HUDEP-2 (cell line): Measurements from ENCODE around the gene FAM50A.

Experiments used
- DNase-seq, 76 experiments: peaks; one replicate each; lab custom pipeline; 2025; ENCODE audit not compliant: unreplicated experiment in 76 of 76; lab: John Stamatoyannopoulos, UW

Gene FAM50A

GRCh38 chrX:154411981-154412340, 32.0 kb upstream of the FAM50A start:
- DNase-seq, result peak in 40 of 76 experiments; percentile 2 to 51 (median 26)

- peak in 1 of 76 experiments; percentile 3 for DNase-seq
Measured at GRCh38 chrX:154412468-154412867, 31.5 kb upstream of the FAM50A start.

GRCh38 chrX:154413142-154413541, 30.8 kb upstream of the FAM50A start:
- DNase-seq, result no peak

DNA sequence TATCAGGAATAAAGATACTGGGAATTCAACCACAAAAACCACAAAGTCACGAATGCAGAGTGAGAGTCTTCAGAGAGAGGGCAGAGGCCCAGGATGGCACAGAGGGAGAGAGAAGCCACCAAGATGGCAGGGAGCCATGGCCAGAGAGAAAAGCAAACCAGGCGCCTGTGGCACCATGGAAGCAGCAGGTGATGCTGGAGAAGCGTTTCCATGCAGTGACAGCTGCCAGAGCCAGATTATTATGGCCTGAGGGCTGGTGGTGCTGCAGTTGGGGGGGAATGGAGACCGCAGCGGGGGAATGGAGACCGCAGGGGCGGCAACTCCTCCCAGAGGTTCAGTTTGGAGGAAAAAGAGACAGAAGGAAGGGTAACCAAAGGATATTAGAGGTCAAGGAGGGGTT, 26.8 kb upstream of the FAM50A start:
- DNase-seq, result no peak

DNA sequence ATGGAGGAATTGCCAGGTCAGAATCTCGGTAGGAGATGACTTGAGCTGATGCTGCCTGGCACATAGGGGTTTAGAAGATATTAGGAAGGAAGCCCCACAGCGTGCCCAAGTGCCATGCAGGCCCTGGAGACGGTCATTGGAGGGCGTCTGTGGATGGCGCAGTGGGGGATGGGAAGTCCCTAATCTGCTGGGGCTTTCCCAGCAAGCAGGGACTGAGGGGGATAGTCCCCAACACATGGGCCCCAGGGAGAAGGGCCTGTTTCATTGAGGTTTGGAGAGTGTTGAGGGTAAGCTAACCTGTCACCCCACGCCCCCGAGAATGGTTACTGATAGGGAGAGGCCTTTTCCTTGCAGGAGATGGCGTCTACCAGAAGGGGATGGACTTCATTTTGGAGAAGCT, 24.8 kb upstream of the FAM50A start:
- DNase-seq, result no peak

DNA sequence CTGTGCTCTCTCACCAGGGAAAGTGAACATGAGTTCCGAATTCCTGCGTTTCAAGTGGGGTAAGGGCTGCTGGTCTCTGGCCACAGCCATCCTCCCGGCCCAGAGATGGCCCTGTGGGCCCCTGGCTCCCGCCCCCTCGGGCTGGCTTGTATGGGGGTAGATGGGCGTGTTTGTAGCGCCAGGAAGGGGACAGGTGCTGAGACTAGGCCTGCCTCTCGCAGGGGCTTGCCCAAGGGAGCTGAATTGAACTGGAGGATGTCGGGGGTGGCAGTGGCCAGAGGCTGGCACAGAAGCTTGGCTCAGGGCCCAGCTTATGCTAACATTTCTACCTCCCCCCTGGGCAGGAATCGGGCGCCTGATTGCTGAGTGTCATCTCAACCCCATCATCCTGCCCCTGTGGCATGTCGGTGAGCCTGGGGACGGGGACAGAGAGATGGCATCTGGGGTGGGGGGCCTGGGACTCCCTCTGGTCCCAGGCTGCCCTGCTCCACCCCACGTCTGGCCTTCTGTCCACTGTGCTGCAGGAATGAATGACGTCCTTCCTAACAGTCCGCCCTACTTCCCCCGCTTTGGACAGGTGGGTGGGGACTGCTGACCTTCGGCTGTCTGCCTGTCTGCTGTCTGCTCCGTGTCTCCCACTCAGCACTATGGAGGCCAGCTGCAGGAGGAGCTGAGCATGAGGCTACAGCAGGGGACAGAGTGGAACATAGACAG, 24.1 kb upstream of the FAM50A start:
- no peak for DNase-seq

DNA sequence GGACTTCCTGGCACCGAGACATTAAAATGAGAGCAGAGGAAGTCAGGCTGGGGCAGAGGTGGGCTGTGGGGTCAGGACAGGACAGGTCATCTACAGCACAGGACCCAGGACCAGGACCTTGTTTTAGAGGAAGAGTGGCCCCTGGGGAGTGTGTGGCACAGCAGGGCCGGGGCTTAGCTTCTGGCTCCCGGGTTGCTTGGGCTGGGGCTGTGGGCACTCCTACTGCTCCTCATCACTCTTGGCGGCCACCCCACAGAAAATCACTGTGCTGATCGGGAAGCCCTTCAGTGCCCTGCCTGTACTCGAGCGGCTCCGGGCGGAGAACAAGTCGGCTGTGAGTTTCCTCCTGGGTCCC, 23.6 kb upstream of the FAM50A start:
- DNase-seq, result no peak

DNA sequence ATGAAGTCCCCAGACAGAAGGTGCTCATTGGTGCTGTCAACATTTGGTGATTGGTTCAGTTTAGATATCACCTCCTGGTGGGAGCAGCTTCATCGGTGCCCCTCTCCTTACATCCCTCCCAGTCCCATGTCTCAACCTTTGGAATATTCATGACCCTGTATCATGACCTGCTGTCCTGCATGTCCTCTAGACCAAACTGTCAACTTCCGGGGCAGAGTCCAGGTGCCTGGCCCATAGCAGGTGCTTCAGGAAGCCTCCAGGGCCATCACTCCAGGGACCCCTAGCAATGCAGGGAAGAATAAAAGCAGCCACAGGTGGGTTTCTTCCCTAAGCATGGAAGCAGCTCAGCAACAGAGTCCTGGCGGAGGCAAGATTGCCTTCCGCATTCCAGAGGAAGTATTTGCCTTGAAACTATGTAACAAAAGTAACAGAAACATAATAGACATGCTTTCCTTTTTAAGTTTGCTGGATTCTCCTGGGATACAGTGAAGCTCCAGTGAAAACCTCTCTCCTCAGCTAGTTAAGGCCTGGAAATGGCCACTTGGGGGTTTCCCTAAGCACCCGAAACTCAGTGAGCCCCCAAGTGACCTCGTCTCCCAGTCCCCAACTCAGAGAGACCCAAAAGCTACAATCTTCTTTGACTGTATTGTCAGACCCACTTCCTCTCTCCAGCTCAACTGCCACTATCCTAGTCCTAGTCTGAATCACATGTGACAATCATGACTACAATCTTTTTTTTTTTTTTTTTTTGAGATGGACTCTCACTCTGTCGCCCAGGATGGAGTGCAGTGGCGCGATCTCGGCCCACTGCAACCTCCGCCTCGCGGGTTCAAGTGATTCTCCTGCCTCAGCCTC, 16.8 kb upstream of the FAM50A start:
- no peak for DNase-seq

GRCh38 chrX:154428176-154429171, 15.5 kb upstream of the FAM50A start, which contains the start of gene ATP6AP1:
TSS of gene ATP6AP1 (plus strand) at chrX:154428677. CDS start at chrX:154428693, 16 bp downstream.
- DNase-seq, result peak in 74 of 76 experiments; percentile 8 to 91 (median 80)

GRCh38 chrX:154429711-154430110, 14.2 kb upstream of the FAM50A start:
- DNase-seq, result peak in 2 of 76 experiments; percentile 2 to 8

DNA sequence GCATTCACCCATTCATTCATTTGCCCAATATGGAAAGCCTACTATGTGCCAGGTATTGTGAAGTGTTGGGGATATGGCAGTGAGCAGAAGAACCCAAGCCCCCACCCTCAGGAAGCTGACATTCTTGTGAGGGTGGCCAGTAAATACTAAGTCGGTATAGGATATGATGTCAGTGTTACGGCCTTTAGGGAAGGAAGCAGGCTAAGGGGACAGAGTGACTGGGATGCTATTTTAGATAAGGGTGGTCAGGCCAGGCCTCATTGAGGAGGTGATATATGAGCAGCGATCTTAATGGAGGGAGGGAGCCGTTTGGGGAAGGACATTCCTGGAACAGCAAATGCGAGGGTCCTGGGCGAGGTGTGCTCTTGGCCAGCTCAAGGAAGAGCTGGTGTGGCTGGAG, 13.5 kb upstream of the FAM50A start:
- no peak for DNase-seq

- DNase-seq, result no peak
Measured at GRCh38 chrX:154430916-154431315, 13.0 kb upstream of the FAM50A start.

- DNase-seq, result no peak
Measured at GRCh38 chrX:154431341-154431740, 12.6 kb upstream of the FAM50A start.

DNA sequence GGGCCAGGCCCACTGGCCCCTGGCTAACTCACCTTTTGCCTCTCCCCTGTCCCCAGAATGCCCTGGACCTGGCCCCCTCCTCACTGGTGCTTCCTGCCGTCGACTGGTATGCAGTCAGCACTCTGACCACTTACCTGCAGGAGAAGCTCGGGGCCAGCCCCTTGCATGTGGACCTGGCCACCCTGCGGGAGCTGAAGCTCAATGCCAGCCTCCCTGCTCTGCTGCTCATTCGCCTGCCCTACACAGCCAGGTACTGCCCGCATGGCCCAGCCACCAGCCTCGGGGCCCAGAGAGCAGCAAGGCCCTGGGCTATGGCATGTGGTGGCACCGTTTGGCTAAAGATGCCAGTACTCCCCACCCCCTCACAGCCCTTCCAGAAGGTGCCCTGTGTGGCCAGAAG, 11.7 kb upstream of the FAM50A start:
- DNase-seq, result no peak

- no peak for DNase-seq
Measured at GRCh38 chrX:154433605-154434004, 10.3 kb upstream of the FAM50A start.

DNA sequence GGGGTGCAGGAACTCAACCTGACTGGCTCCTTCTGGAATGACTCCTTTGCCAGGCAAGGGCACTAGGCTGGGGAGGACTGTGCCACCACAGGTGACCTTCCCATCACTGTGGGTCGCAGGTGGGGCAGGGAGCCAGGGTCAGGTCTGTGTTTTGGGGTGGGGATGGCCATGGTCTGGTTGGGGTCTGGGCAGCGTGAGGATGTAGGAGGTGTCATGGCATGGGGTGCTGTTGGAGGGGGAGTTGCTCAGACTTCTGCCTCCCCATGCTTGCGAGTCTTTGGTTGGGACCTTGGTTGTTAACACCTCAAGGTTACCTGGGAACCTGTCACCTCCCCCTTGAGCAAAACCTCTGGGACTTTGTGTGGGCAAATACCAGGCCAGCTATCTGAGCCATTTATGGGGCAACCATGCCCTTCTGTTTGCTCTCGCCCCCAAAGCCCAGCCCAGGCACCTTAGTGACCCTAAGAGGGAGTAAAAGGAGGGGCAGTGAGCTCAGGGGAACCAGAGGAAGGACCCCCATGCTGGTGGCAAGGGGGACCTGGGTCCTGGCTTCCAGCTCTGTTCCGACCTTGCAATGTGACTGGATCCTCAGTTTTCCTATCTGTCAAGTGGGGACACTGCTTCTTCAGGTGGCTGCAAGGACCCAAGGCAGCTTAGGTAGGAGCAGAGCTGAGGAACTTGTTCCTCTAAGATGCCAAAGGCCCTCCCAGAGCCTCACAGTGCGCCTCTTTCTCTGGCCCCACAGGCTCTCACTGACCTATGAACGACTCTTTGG, 9.4 kb upstream of the FAM50A start:
- DNase-seq, result no peak

GRCh38 chrX:154435171-154435733, 8.7 kb upstream of the FAM50A start:
- no peak for DNase-seq

DNA sequence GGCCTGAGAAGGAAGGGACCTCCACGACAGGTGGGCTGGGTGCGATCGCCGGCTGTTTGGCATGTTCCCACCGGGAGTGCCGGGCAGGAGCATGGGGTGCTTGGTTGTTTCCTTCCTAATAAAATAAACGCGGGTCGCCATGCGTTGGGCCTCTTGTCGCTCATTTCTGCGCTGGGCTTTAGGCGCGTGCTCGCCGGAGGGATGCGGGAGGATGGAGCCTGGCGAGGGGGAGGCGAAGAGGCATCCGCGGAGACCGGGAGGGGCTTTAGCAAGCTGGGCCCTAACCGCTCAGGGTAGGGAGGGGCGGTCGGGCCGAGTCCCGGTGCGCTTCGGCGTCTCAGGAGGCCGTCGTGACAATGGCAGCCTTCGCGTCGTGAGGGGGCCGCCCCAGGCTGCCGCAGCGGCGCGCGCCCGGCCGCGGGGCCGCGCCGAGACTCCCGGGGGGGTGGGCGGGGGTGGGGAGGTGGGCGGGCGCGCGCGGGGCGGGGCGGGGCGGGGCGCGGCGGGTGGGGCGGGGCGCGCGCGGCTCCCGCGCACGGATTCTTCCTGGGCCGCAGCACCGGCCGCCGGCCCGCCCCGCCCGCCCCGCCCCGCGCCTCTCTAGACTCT, 7.5 kb upstream of the FAM50A start:
- peak in 9 of 76 experiments; percentile 5 to 42 (median 22) for DNase-seq
